Heart left ventricle (tissue), 13 donors: ENCODE measurements around the gene PADI2.

Experiments
- CTCF ChIP-seq, 12 donors: fragments of 200-600 bp; sonication (generic) in 4 of 12; IDR thresholded peaks; one replicate each; pipeline versions ENCODE4 v1.5.0 to v1.8.0; 2018 to 2022; ENCODE audit warnings: antibody characterized with exemption in 12 of 12, mild to moderate bottlenecking in 5 of 12
- POLR2A ChIP-seq, 2 donors: fragments of 450-650 bp; IDR thresholded peaks; one replicate each; pipeline ENCODE4 v1.6.1; 2017; ENCODE audit warnings: antibody characterized with exemption in 2 of 2, mild to moderate bottlenecking in 2 of 2, moderate library complexity in 2 of 2
- donor health status: ischemic (EF 13 %, LVEDD 7.1; RV severe dilation, severe dysfunction).
- donor health status: DM: no; HTN: yes; CAD: no.
- donor health status: DM: no; HTN: no; CAD: no.
- donor health status: ischemic (EF 25% LVEDD 6.9; RV normal size, moderate dysfunction).
- donor health status: ischemic (EF 25% LVEDD 5.7; RV mildly dilated, moderate dysfunction).
- donor health status: ischemic (EF 35%, LVEDD 5.7; RV mildly dilated, moderate dysfunction).
- donor health status: nonischemic (EF 11% LVEDD 7.7; RV severe dilation, severe dysfunction).
- donor health status: DM: yes; HTN: yes; CAD: no.
- donor health status: PGD.
- donor health status: ischemic (EF 29% LVEDD 5.4; RV normal size, mild dysfunction).
- donor health status: nonischemic (EF 23%, LVEDD 6.1; RV moderate dilation, normal function).

- TF ChIP-seq CTCF (IDR thresholded peaks at IDR 0.05) = no peak
- no peak for TF ChIP-seq POLR2A (IDR thresholded peaks at IDR 0.05)
These were observed 52.7 kb downstream of the PADI2 start for GRCh38 chr1:17066361-17067068.
